H9 (cell line): ENCODE results near the gene CHGA. TPM values are rescaled to one million over a fixed set of nuclear protein-coding genes. Genes with fewer than 3 reads are reported as not detected.

Experiments used
- DNase-seq: peaks from one replicate; pipeline ENCODE4 v3.0.0-alpha.2; 2017
- H2AFZ ChIP-seq: one replicate; pipeline ENCODE4 v1.6.1; 2013; ENCODE audit warnings: mild to moderate bottlenecking, low read length, control low read depth, moderate library complexity
- H2AK5ac ChIP-seq: 2 replicates; pipeline ENCODE4 v1.6.1; 2013; ENCODE audit warnings: low read length, control low read depth, mixed read lengths; ENCODE audit not compliant: insufficient read length
- H2BK120ac ChIP-seq: one replicate; pipeline ENCODE4 v1.6.1; 2013; ENCODE audit warnings: low read depth, mild to moderate bottlenecking, low read length, control low read depth, inconsistent platforms; ENCODE audit not compliant: poor library complexity, severe bottlenecking
- H2BK12ac ChIP-seq: 2 replicates; pipeline ENCODE4 v1.6.1; 2013; ENCODE audit warnings: low read length, control low read depth, mixed read lengths, low read depth; ENCODE audit not compliant: insufficient read length
- H2BK15ac ChIP-seq: 2 replicates; pipeline ENCODE4 v1.6.1; 2013; ENCODE audit warnings: low read depth, low read length, control low read depth
- H2BK20ac ChIP-seq: one replicate; pipeline ENCODE4 v1.6.1; 2013; ENCODE audit warnings: low read depth, mild to moderate bottlenecking, low read length, control low read depth, inconsistent platforms; ENCODE audit not compliant: poor library complexity, severe bottlenecking
- H2BK5ac ChIP-seq: 2 replicates; pipeline ENCODE4 v1.6.1; 2013; ENCODE audit warnings: low read length, control low read depth, mixed read lengths; ENCODE audit not compliant: insufficient read length
- H3K14ac ChIP-seq: 2 replicates; pipeline ENCODE4 v1.6.1; 2013; ENCODE audit warnings: low read length, control low read depth; ENCODE audit not compliant: insufficient read depth
- H3K18ac ChIP-seq: 2 replicates; pipeline ENCODE4 v1.6.1; 2013; ENCODE audit warnings: low read depth, mild to moderate bottlenecking, mixed read lengths, low read length, control low read depth; ENCODE audit not compliant: insufficient read length
- H3K23ac ChIP-seq: 2 replicates; pipeline ENCODE4 v1.6.1; 2013; ENCODE audit warnings: low read length, control low read depth, mixed read lengths, low read depth; ENCODE audit not compliant: insufficient read length
- H3K23me2 ChIP-seq: 2 replicates; pipeline ENCODE4 v1.6.1; 2013; ENCODE audit warnings: low read depth, mild to moderate bottlenecking, mixed read lengths, low read length, control low read depth; ENCODE audit not compliant: insufficient read length, poor library complexity, severe bottlenecking
- H3K27ac ChIP-seq: 2 replicates; pipeline ENCODE4 v1.5.1; 2013; ENCODE audit warnings: low read length, control low read depth, mixed read lengths, low read depth; ENCODE audit not compliant: insufficient read length
- H3K27me3 ChIP-seq: 2 replicates; pipeline ENCODE4 v1.6.1; 2013; ENCODE audit warnings: low read length, control low read depth, inconsistent platforms; ENCODE audit not compliant: insufficient read depth
- H3K4ac ChIP-seq: 2 replicates; pipeline ENCODE4 v1.6.1; 2013; ENCODE audit warnings: low read depth, mild to moderate bottlenecking, control low read depth, inconsistent platforms, low read length, moderate library complexity
- H3K4me1 ChIP-seq: 2 replicates; pipeline ENCODE4 v1.6.1; 2013; ENCODE audit warnings: low read length, control low read depth, inconsistent platforms; ENCODE audit not compliant: insufficient read depth
- H3K4me2 ChIP-seq: 2 replicates; pipeline ENCODE4 v1.6.1; 2013; ENCODE audit warnings: low read length, control low read depth, mixed read lengths; ENCODE audit not compliant: insufficient read length, insufficient read depth
- H3K56ac ChIP-seq: 2 replicates; pipeline ENCODE4 v1.6.1; 2013; ENCODE audit warnings: low read depth, mild to moderate bottlenecking, mixed read lengths, low read length, control low read depth; ENCODE audit not compliant: insufficient read length
- H3K79me1 ChIP-seq: 2 replicates; pipeline ENCODE4 v1.6.1; 2013; ENCODE audit warnings: low read depth, mild to moderate bottlenecking, moderate library complexity, low read length, control low read depth, inconsistent platforms; ENCODE audit not compliant: insufficient read depth, poor library complexity, severe bottlenecking
- H3K79me2 ChIP-seq: 2 replicates; pipeline ENCODE4 v1.6.1; 2013; ENCODE audit warnings: low read length, control low read depth, inconsistent platforms; ENCODE audit not compliant: insufficient read depth
- H3K9ac ChIP-seq: 2 replicates; pipeline ENCODE4 v1.6.1; 2013; ENCODE audit warnings: low read length, control low read depth, mixed read lengths; ENCODE audit not compliant: insufficient read length; ENCODE audit errors: extremely low read depth
- H3K9me3 ChIP-seq: one replicate; pipeline ENCODE4 v1.6.1; 2013; ENCODE audit warnings: low read depth, low read length, inconsistent platforms; ENCODE audit not compliant: control insufficient read depth
- H3T11ph ChIP-seq: one replicate; pipeline ENCODE4 v1.6.1; 2013; ENCODE audit warnings: mild to moderate bottlenecking, low read length, control low read depth, inconsistent platforms
- H4K20me1 ChIP-seq: one replicate; pipeline ENCODE4 v1.6.1; 2013; ENCODE audit not compliant: control insufficient read depth, insufficient read length, insufficient read depth
- H4K5ac ChIP-seq: 2 replicates; pipeline ENCODE4 v1.6.1; 2013; ENCODE audit warnings: low read depth, mild to moderate bottlenecking, mixed read lengths, low read length, control low read depth; ENCODE audit not compliant: insufficient read length
- H4K8ac ChIP-seq: replicated peaks from 2 replicates; pipeline ENCODE4 v1.6.1; 2013; ENCODE audit warnings: low read length, control low read depth, mixed read lengths, low read depth; ENCODE audit not compliant: insufficient read length
- H4K91ac ChIP-seq: 2 replicates; pipeline ENCODE4 v1.6.1; 2013; ENCODE audit warnings: low read depth, mild to moderate bottlenecking, moderate library complexity, mixed read lengths, low read length, control low read depth; ENCODE audit not compliant: insufficient read length
- H3K27ac Mint-ChIP-seq, 3 experiments: 2 replicates in 2 of 3; 3 replicates in 1 of 3; pipeline ENCODE4 v1.8.0; 2020 to 2021; ENCODE audit warnings: mixed read lengths in 3 of 3, mild to moderate bottlenecking in 1 of 3, moderate library complexity in 1 of 3
- H3K27me3 Mint-ChIP-seq: 2 replicates; pipeline ENCODE4 v1.8.0; 2021; ENCODE audit warnings: low read depth, mild to moderate bottlenecking, moderate library complexity, mixed read lengths
- H3K36me3 Mint-ChIP-seq, 3 experiments: 2 replicates in 2 of 3; 3 replicates in 1 of 3; pipeline ENCODE4 v1.8.0; 2020 to 2021; ENCODE audit warnings: low read depth in 3 of 3, mixed read lengths in 3 of 3; ENCODE audit not compliant: insufficient read depth in 1 of 3
- H3K4me1 Mint-ChIP-seq, 2 experiments: 2 replicates each; pipeline ENCODE4 v1.8.0; 2020; ENCODE audit warnings: mixed read lengths in 2 of 2
- H3K4me3 Mint-ChIP-seq, 2 experiments: 2 replicates in 1 of 2; 3 replicates in 1 of 2; pipeline ENCODE4 v1.8.0; 2020 to 2021; ENCODE audit warnings: mild to moderate bottlenecking in 2 of 2, mixed read lengths in 2 of 2, moderate library complexity in 1 of 2
- H3K9me3 Mint-ChIP-seq, 2 experiments: 2 replicates in 1 of 2; 3 replicates in 1 of 2; pipeline ENCODE4 v1.8.0; 2020; ENCODE audit warnings: mild to moderate bottlenecking in 2 of 2, mixed read lengths in 2 of 2, moderate library complexity in 1 of 2
- WGBS: extraction: QIAGEN DNeasy Blood & Tissue Kit; methylation state at CpG from one replicate; pipeline ENCODE4 v1.1.7; 2013; ENCODE audit warnings: missing lambda C conversion rate, low lambda C conversion rate, mixed read lengths; ENCODE audit not compliant: insufficient read length; ENCODE audit errors: extremely low coverage; 5-methylcytosine and 5-hydroxymethylcytosine counted together
- total RNA-seq: library from RNA; stranded (reverse); gene quantifications from 2 replicates; pipeline ENCODE4 v1.2.1, GENCODE V29; 2021
- TF ChIP-seq, protein P1 (sequence below): fragments of 200-600 bp; sonication (generic); conservative IDR thresholded peaks from 3 replicates; pipeline ENCODE4 v1.8.0; 2021; ENCODE audit warnings: antibody characterized with exemption, mild to moderate bottlenecking

The CHGA gene
- total RNA-seq, 1 experiment from 2014 or later, result 6.7 TPM

DNA sequence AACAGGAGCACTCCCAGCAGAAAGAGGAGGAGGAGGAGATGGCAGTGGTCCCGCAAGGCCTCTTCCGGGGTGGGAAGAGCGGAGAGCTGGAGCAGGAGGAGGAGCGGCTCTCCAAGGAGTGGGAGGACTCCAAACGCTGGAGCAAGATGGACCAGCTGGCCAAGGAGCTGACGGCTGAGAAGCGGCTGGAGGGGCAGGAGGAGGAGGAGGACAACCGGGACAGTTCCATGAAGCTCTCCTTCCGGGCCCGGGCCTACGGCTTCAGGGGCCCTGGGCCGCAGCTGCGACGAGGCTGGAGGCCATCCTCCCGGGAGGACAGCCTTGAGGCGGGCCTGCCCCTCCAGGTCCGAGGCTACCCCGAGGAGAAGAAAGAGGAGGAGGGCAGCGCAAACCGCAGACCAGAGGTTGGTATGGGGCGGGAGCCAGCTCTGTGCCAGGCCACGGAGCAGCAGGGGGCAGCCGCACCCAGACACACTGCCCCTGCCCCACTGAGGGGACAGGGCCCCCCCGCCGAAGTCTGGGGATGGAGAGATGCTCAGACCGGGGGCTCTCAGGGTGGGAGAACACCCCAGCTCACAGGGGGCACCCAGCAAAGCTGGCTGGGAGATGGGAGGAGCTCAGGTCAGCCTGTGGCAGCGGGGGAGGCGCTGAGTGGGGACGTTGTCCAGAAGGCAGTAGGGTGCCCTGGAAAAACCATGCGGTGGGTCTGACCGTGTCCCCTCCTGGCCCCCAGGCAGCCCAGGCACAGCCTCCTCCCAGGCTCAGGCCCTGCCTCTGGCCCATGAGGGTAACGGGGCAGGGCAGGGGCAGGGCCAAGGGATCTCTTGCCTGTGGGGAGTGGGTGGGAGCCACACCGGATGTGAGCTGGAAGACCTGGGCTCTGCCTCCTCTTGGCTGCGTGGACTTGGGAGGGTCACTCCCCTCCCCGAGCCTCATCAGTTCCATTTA, 9.8 kb downstream of the CHGA start:
- H3T11ph ChIP-seq, result no peak overlapping the region
- no peaks in the 10 kb centered on the region for H3K4me1 ChIP-seq
- Mint-ChIP-seq H3K27me3 (no peaks in the 10 kb centered on the region; the same call in 1 of the 2 replicates), H3K4me3 (no peak overlapping the region), H3K4me1 (no peaks in the 10 kb centered on the region), H3K36me3 (peaks cover 0 to 2% (median 0%) of the 10 kb centered on the region in 3 experiments; a peak in 3 of 7 replicates), H3K9me3 (no peaks in the 10 kb centered on the region; a peak in 1 of 5 replicates), H3K27ac (no peak overlapping the region)
- H3K79me1 ChIP-seq, result no peaks in the 10 kb centered on the region
- no peaks in the 10 kb centered on the region for H4K20me1 ChIP-seq
- TF ChIP-seq, protein P1, sequence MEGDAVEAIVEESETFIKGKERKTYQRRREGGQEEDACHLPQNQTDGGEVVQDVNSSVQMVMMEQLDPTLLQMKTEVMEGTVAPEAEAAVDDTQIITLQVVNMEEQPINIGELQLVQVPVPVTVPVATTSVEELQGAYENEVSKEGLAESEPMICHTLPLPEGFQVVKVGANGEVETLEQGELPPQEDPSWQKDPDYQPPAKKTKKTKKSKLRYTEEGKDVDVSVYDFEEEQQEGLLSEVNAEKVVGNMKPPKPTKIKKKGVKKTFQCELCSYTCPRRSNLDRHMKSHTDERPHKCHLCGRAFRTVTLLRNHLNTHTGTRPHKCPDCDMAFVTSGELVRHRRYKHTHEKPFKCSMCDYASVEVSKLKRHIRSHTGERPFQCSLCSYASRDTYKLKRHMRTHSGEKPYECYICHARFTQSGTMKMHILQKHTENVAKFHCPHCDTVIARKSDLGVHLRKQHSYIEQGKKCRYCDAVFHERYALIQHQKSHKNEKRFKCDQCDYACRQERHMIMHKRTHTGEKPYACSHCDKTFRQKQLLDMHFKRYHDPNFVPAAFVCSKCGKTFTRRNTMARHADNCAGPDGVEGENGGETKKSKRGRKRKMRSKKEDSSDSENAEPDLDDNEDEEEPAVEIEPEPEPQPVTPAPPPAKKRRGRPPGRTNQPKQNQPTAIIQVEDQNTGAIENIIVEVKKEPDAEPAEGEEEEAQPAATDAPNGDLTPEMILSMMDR, result no peak
- no peak overlapping the region for H3K4me2 ChIP-seq
- no peak overlapping the region for H3K18ac ChIP-seq
- H2BK15ac ChIP-seq, result no peak overlapping the region
- WGBS, result no CpG with 5 or more reads among the region's 35 CpGs
- no peak overlapping the region for H4K5ac ChIP-seq
- no peak overlapping the region for H2BK5ac ChIP-seq
- H2BK12ac ChIP-seq, result no peak overlapping the region
- no peak overlapping the region for H3K27ac ChIP-seq
- H3K9ac ChIP-seq, result no peak overlapping the region
- no peak for DNase-seq
- H3K9me3 ChIP-seq, result no peaks in the 10 kb centered on the region
- no peak overlapping the region for H4K91ac ChIP-seq
- H3K56ac ChIP-seq, result no peak overlapping the region
- H3K4ac ChIP-seq, result no peak overlapping the region
- H2BK20ac ChIP-seq, result no peak overlapping the region
- no peak overlapping the region; the same call in 1 of the 2 replicates for H3K14ac ChIP-seq
- no peak overlapping the region for H4K8ac ChIP-seq
- H2AK5ac ChIP-seq, result no peak overlapping the region
- no peaks in the 10 kb centered on the region for H3K23me2 ChIP-seq
- no peak overlapping the region for H2AFZ ChIP-seq
- no peak overlapping the region for H2BK120ac ChIP-seq
- H3K27me3 ChIP-seq, result no peaks in the 10 kb centered on the region
- no peaks in the 10 kb centered on the region for H3K79me2 ChIP-seq
- H3K23ac ChIP-seq, result no peak overlapping the region
